WI38 (cell line): Measurements from ENCODE around the gene SP8.

Experiments used
- H3K4me3 ChIP-seq: 2 replicates; pipeline ENCODE4 v1.5.1; 2011; ENCODE audit warnings: low read depth, mild to moderate bottlenecking, control low read depth, low read length
- CTCF ChIP-seq: IDR thresholded peaks from 2 replicates; pipeline ENCODE4 v1.5.1; 2012; ENCODE audit warnings: low read depth, mild to moderate bottlenecking, control low read depth, low read length

The SP8 gene

GRCh38 chr7:20798081-20798693 is 11.5 kb upstream of the SP8 start:
- TF ChIP-seq CTCF: no peak
- H3K4me3 ChIP-seq: peak overlapping the region; percentile 43

GRCh38 chr7:20797462-20798080 is 10.9 kb upstream of the SP8 start:
- peak overlapping the region; percentile 33; the same call in 1 of the 2 replicates for H3K4me3 ChIP-seq
- no peak for TF ChIP-seq CTCF

- H3K4me3 ChIP-seq: no peak overlapping the region
- no peak for TF ChIP-seq CTCF
Measured at GRCh38 chr7:20797042-20797461, 10.4 kb upstream of the SP8 start.

- no peak overlapping the region for H3K4me3 ChIP-seq
- no peak for TF ChIP-seq CTCF
Measured at GRCh38 chr7:20796500-20796899, 9.8 kb upstream of the SP8 start.

- H3K4me3 ChIP-seq: no peak overlapping the region
- no peak for TF ChIP-seq CTCF
Measured at GRCh38 chr7:20795881-20796280, 9.2 kb upstream of the SP8 start.

GRCh38 chr7:20795361-20795760 is 8.7 kb upstream of the SP8 start:
- no peak for TF ChIP-seq CTCF

GRCh38 chr7:20794676-20795075 is 8.0 kb upstream of the SP8 start:
- no peak overlapping the region for H3K4me3 ChIP-seq
- no peak for TF ChIP-seq CTCF

More at GRCh38 chr7:20795361-20795760, 8.7 kb upstream of the SP8 start:
- no peak overlapping the region for H3K4me3 ChIP-seq
